GM13976 (cell line): ENCODE results near the gene SOS1.

Experiments
- DNase-seq: peaks from one replicate; pipeline ENCODE4 v3.0.0; 2012; ENCODE audit warnings: low spot score
- in situ Hi-C: fragments of 300-500 bp; cut with MboI; formaldehyde crosslinking; loops from one replicate; pipeline ENCODE4 v1.12.0; 2022; ENCODE audit warnings: low sequenced_read_pairs, mixed read lengths, inconsistent platforms; ENCODE audit not compliant: unreplicated experiment
- TF ChIP-seq, protein P1 (sequence below): IDR thresholded peaks from 2 replicates; pipeline ENCODE4 v1.5.1; 2012; ENCODE audit warnings: borderline replicate concordance, mild to moderate bottlenecking; ENCODE audit not compliant: insufficient read depth; ENCODE audit errors: extremely low read depth, missing control alignments, control extremely low read depth

Gene SOS1

DNA sequence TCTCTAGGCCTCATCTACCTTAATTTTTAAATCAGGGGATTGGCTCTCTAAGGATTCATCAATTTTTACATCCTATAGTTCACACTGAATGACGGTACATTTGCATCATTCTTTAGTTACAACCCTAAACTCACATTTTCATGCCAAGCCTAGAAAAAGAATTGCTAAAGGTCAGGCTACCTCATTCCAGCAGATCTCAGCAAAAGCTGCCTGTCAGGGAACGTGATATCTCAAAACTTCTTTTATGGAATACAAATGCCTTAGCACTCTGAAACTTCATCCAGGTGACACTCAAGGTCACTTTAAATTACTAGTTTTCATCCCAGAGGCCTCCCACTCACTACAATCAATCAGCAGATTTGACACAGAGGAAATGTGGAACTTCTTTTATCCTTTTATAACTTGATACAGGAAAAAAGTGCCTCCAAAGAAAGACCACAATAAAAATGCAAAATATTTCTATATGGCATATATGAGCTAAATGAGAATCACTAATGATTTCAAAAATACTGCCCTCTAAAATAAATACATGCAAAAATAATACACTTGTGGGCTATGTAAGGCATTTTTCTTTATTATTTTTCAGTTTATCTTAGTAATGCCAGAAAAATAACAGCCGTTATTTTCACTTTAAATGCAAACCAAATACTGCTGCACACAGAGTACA is 139.7 kb downstream of the SOS1 start:
- no peak for DNase-seq
- TF ChIP-seq, protein P1, sequence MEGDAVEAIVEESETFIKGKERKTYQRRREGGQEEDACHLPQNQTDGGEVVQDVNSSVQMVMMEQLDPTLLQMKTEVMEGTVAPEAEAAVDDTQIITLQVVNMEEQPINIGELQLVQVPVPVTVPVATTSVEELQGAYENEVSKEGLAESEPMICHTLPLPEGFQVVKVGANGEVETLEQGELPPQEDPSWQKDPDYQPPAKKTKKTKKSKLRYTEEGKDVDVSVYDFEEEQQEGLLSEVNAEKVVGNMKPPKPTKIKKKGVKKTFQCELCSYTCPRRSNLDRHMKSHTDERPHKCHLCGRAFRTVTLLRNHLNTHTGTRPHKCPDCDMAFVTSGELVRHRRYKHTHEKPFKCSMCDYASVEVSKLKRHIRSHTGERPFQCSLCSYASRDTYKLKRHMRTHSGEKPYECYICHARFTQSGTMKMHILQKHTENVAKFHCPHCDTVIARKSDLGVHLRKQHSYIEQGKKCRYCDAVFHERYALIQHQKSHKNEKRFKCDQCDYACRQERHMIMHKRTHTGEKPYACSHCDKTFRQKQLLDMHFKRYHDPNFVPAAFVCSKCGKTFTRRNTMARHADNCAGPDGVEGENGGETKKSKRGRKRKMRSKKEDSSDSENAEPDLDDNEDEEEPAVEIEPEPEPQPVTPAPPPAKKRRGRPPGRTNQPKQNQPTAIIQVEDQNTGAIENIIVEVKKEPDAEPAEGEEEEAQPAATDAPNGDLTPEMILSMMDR = no peak
- in situ Hi-C loops = no loop called here

DNA sequence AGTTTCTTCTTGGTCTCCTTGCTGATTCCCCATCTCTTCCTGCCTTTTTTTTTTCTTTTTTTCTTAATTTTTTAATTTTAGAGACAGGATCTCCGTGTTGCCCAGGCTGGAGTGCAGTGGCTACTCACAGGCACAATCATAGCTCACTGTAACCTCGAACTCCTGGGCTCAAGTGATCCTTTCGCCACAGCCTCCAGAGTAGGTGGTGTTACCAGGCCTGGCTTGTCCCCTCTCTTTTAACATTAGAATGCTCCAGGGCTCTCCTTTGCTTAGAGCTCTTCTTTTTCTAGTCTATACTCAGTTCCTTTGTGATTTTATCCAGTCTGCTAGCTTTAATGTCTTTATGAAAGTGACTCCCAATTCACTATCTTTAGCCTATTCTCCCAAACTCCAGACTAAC is 141.9 kb downstream of the SOS1 start:
- DNase-seq = no peak
- TF ChIP-seq, protein P1 = no peak
- in situ Hi-C loops = no loop called here

DNA sequence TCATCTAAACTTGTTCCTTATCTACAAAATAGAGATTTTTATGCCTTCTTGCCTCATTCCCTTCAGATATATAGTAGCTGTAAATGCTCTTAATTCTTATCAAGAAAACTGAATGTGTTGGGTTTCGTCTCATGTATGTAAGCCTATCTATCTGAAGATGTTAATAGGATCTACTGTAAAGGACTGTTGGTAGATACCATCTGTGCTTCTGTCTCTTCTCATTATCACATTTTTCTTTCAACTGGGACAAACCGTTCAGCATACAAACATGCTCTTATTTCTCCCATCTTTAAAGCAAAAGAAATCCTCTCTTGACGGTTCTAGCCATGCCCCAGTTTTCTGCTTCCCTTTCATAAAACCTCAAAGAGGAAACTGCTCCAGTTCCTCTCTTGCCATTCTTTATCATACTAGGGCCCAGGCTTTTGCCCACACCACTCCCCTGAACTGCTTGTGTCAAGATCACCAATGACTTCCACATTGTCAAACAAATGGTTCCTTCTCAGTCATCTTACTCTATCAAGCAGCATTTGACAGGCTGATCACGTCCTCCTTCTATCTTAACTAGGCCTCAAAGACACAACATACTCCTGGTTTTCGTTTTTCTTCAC is 142.5 kb downstream of the SOS1 start:
- TF ChIP-seq, protein P1 = no peak
- in situ Hi-C loops = no loop called here

DNA sequence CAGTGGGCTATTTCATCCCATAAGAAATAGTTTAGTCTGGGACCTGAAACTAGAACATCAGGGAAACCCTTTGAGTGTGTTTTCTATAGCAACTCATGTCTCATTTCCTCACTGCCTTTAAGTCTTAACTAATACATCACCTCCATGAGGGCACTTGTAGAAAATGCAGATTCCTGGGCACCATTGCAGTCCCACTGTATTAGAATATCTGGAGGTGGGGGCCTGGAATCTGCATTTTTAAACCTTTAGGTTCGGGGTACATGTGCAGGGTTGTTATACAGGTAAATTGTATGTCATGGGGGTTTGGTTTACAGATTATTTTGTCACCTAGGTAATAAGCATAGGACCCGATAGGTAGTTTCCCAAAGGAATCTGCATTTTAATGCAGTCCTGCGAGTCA is 143.8 kb downstream of the SOS1 start:
- TF ChIP-seq, protein P1 = no peak
- DNase-seq = no peak
- in situ Hi-C loops = no loop called here

More for the DNA sequence above, 142.5 kb downstream of the SOS1 start:
- DNase-seq = no peak

DNA sequence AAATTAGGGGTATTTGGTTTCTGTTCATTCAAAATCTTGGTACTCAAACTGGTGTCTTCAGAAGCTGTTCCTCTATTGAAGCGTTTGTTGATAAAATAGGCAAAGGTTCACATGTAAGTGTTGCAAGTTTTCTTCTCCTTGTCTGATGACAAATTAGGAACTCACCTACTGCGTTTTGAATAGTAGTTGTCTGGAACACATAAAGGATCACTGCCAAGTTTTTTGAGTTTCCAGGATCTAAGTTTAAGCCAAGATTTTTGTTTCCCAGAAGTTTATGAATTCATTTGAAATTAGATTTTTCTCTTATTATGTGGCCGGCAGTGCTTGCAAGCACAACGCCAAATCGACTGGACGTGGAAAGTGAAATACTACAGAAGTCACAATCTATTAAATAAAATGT is 145.8 kb downstream of the SOS1 start:
- no peak for DNase-seq
- TF ChIP-seq, protein P1 = no peak
- in situ Hi-C loops = no loop called here

DNA sequence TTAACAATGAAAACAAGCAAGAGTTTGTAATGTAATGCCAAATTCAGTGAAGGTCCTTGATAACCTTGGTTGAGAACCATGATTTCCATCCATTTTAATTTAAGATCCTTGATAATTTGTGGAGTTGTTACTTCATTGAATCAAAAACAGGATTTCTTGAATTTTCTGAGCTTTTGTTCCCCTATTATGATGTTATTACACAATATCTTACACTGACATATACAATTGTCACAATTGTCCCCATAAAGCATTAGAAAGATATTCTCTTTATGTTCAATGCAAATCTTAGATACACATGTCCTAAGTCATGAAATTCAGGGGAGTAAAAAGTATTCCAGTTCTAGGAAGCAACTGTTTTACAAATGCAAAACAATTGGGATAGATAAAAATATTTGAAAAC is 147.6 kb downstream of the SOS1 start:
- in situ Hi-C loops = no loop called here
- TF ChIP-seq, protein P1 = no peak

More for the DNA sequence above, 147.6 kb downstream of the SOS1 start:
- no peak for DNase-seq
